Esophagus muscularis mucosa (tissue), 4 donors: ENCODE results near the gene PPP1R12C.

Source experiments
- EP300 ChIP-seq: sonication (generic); formaldehyde crosslinking; IDR thresholded peaks from one replicate; pipeline ENCODE4 v1.6.1; 2017; ENCODE audit warnings: antibody characterized with exemption
- POLR2A ChIP-seq: fragments of 450-650 bp; IDR thresholded peaks from one replicate; pipeline ENCODE4 v1.6.1; 2017; ENCODE audit warnings: antibody characterized with exemption, moderate library complexity, mild to moderate bottlenecking, low read depth
- POLR2AphosphoS5 ChIP-seq, 2 donors: sonication (generic); formaldehyde crosslinking; IDR thresholded peaks; one replicate each; pipeline ENCODE4 v1.6.1; 2017; ENCODE audit warnings: antibody characterized with exemption in 2 of 2
- TF ChIP-seq, protein P1 (sequence below), 3 experiments: fragments of 200-600 bp in 2 of 3; fragments of 450-650 bp in 1 of 3; sonication (generic) in 2 of 3; IDR thresholded peaks; one replicate each; pipeline ENCODE4 v1.5.1; 2017 to 2019; ENCODE audit warnings: antibody characterized with exemption in 3 of 3, mild to moderate bottlenecking in 2 of 3, moderate library complexity in 1 of 3

DNA sequence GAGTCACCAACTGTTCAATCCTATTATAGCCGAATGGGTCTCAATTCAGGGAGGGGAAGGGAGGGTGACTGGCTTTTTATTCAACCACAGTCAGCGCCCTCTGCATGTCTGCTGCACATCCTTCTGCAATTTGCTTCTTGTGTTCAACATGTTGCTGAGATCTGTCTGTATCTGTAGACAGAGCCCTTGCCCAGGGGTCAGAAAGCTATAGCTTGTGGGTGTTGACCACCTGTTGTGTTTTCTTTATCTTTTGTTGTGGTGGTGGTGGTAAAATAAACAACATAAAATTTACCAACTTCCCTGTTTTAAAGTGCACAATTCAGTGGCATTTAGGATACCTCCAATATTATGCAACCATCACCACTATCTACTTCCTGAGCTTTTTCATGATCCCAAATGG lies 12.2 kb downstream of the PPP1R12C start:
- TF ChIP-seq POLR2A (no peak), POLR2AphosphoS5 (IDR thresholded peaks at IDR 0.05) (no peak), EP300 (no peak)
- TF ChIP-seq, protein P1, sequence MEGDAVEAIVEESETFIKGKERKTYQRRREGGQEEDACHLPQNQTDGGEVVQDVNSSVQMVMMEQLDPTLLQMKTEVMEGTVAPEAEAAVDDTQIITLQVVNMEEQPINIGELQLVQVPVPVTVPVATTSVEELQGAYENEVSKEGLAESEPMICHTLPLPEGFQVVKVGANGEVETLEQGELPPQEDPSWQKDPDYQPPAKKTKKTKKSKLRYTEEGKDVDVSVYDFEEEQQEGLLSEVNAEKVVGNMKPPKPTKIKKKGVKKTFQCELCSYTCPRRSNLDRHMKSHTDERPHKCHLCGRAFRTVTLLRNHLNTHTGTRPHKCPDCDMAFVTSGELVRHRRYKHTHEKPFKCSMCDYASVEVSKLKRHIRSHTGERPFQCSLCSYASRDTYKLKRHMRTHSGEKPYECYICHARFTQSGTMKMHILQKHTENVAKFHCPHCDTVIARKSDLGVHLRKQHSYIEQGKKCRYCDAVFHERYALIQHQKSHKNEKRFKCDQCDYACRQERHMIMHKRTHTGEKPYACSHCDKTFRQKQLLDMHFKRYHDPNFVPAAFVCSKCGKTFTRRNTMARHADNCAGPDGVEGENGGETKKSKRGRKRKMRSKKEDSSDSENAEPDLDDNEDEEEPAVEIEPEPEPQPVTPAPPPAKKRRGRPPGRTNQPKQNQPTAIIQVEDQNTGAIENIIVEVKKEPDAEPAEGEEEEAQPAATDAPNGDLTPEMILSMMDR (IDR thresholded peaks at IDR 0.05) = no peak
